Hepatocyte (in vitro differentiated cells): Measurements from ENCODE around the gene ESR1.
"Not testable (repeated sequence)": the region's sequence is repeated elsewhere in the genome, so short reads cannot be mapped to it uniquely, and the experiment has no call there.

Source experiments
- CTCF ChIP-seq: fragments of 200-600 bp; sonication (generic); IDR thresholded peaks from 2 replicates; pipeline ENCODE4 v1.5.1; 2016; ENCODE audit warnings: antibody characterized with exemption, mild to moderate bottlenecking; ENCODE audit not compliant: poor library complexity
- EZH2 ChIP-seq: fragments of 200-600 bp; sonication (generic); IDR thresholded peaks from 2 replicates; pipeline ENCODE4 v1.6.1; 2016; ENCODE audit warnings: antibody characterized with exemption, mild to moderate bottlenecking, borderline replicate concordance
- EZH2phosphoT487 ChIP-seq: fragments of 200-600 bp; sonication (generic); IDR thresholded peaks from one replicate; pipeline ENCODE4 v1.6.1; 2018; ENCODE audit warnings: antibody characterized with exemption, mild to moderate bottlenecking, low read depth, moderate library complexity; ENCODE audit not compliant: unreplicated experiment, severe bottlenecking

- TF ChIP-seq CTCF, EZH2, EZH2phosphoT487: not testable (repeated sequence)
Observed at GRCh38 chr6:151964412-151964811, 156.9 kb downstream of the ESR1 start.
